GM23338 (cell line): ENCODE measurements around the gene CLDN6. TPM values are rescaled to one million over a fixed set of nuclear protein-coding genes. Genes with fewer than 3 reads are reported as not detected.
A peak's percentile ranks its signal among the peaks of the same experiment; 100 is the strongest.

Experiments
- ATAC-seq: fragments of 200-7000 bp; cut with Tn5 transposase; 3 replicates; pipeline ENCODE4 v1.9.1; 2020
- DNase-seq: peaks from one replicate; pipeline ENCODE4 v3.0.0-alpha.2; 2015; ENCODE audit warnings: low spot score
- H2AFZ ChIP-seq: fragments of 200-600 bp; sonication (generic); 2 replicates; pipeline ENCODE4 v1.8.0; 2016; ENCODE audit warnings: antibody characterized with exemption, mild to moderate bottlenecking, moderate library complexity
- H3F3A ChIP-seq: fragments of 200-600 bp; sonication (generic); replicated peaks from 2 replicates; pipeline ENCODE4 v1.8.0; 2017; ENCODE audit warnings: antibody characterized with exemption, mixed run types, low read depth
- H3K27ac ChIP-seq: fragments of 200-600 bp; sonication (generic); 2 replicates; pipeline ENCODE4 v1.6.1; 2016; ENCODE audit warnings: low read depth
- H3K27me3 ChIP-seq: fragments of 200-600 bp; sonication (generic); 2 replicates; pipeline ENCODE4 v1.8.0; 2016; ENCODE audit warnings: mild to moderate bottlenecking, mixed run types, moderate library complexity; ENCODE audit not compliant: insufficient read depth
- H3K36me3 ChIP-seq: fragments of 200-600 bp; sonication (generic); 2 replicates; pipeline ENCODE4 v1.8.0; 2016; ENCODE audit warnings: mild to moderate bottlenecking; ENCODE audit not compliant: insufficient read depth
- H3K4me1 ChIP-seq: fragments of 200-600 bp; sonication (generic); 2 replicates; pipeline ENCODE4 v1.8.0; 2016; ENCODE audit warnings: mild to moderate bottlenecking, moderate library complexity; ENCODE audit not compliant: insufficient read depth
- H3K4me2 ChIP-seq: fragments of 200-600 bp; sonication (generic); 2 replicates; pipeline ENCODE4 v1.7.1; 2017; ENCODE audit warnings: mixed run types
- H3K4me3 ChIP-seq: fragments of 200-600 bp; sonication (generic); 2 replicates; pipeline ENCODE4 v1.6.1; 2016; ENCODE audit warnings: mixed run types
- H3K79me2 ChIP-seq: fragments of 200-600 bp; sonication (generic); replicated peaks from 2 replicates; pipeline ENCODE4 v1.8.0; 2017; ENCODE audit warnings: mild to moderate bottlenecking; ENCODE audit not compliant: insufficient read depth
- H3K9me2 ChIP-seq: fragments of 200-600 bp; sonication (generic); 2 replicates; pipeline ENCODE4 v1.8.0; 2017; ENCODE audit not compliant: insufficient read depth
- H4K20me1 ChIP-seq: fragments of 200-600 bp; sonication (generic); replicated peaks from 2 replicates; pipeline ENCODE4 v1.8.0; 2017; ENCODE audit warnings: mild to moderate bottlenecking; ENCODE audit not compliant: insufficient read depth
- H3K27ac Mint-ChIP-seq: 2 replicates; pipeline ENCODE4 v1.8.0; 2020; ENCODE audit warnings: inconsistent platforms, mild to moderate bottlenecking, moderate library complexity, mixed read lengths
- H3K27me3 Mint-ChIP-seq: 3 replicates; pipeline ENCODE4 v1.8.0; 2022; ENCODE audit warnings: low read depth, mild to moderate bottlenecking, moderate library complexity, mixed read lengths, inconsistent platforms; ENCODE audit not compliant: insufficient read depth, poor library complexity
- H3K36me3 Mint-ChIP-seq: 3 replicates; pipeline ENCODE4 v1.8.0; 2021; ENCODE audit warnings: low read depth, mild to moderate bottlenecking, inconsistent platforms, moderate library complexity, mixed read lengths
- H3K4me1 Mint-ChIP-seq: 3 replicates; pipeline ENCODE4 v1.8.0; 2020; ENCODE audit warnings: mild to moderate bottlenecking, inconsistent platforms, mixed read lengths
- H3K4me3 Mint-ChIP-seq: 3 replicates; pipeline ENCODE4 v1.8.0; 2021; ENCODE audit warnings: moderate library complexity, mild to moderate bottlenecking, inconsistent platforms, mixed read lengths
- H3K9me3 Mint-ChIP-seq: 3 replicates; pipeline ENCODE4 v1.8.0; 2020; ENCODE audit warnings: moderate library complexity, mild to moderate bottlenecking, inconsistent platforms, mixed read lengths
- CREB1 ChIP-seq: fragments of 250-450 bp; sonication (Bioruptor Pico); IDR thresholded peaks from 2 replicates; pipeline ENCODE4 v1.5.0; 2020; ENCODE audit warnings: low read depth, mild to moderate bottlenecking, moderate library complexity
- EZH2 ChIP-seq: fragments of 200-600 bp; sonication (generic); IDR thresholded peaks from one replicate; pipeline ENCODE4 v1.8.0; 2017; ENCODE audit warnings: antibody characterized with exemption, mild to moderate bottlenecking, low read depth; ENCODE audit not compliant: unreplicated experiment
- EZH2phosphoT487 ChIP-seq: fragments of 200-600 bp; sonication (generic); IDR thresholded peaks from one replicate; pipeline ENCODE4 v1.8.1; 2018; ENCODE audit warnings: antibody characterized with exemption; ENCODE audit not compliant: unreplicated experiment
- NANOG ChIP-seq: IDR thresholded peaks from 2 replicates; pipeline ENCODE4 v1.6.1; 2016; ENCODE audit warnings: antibody characterized with exemption, borderline replicate concordance
- POLR2AphosphoS5 ChIP-seq: IDR thresholded peaks from 2 replicates; pipeline ENCODE4 v1.6.1; 2016; ENCODE audit warnings: antibody characterized with exemption, low read depth
- REST ChIP-seq: IDR thresholded peaks from one replicate; pipeline ENCODE4 v1.6.1; 2018; ENCODE audit warnings: antibody characterized with exemption; ENCODE audit not compliant: unreplicated experiment
- STAT1 ChIP-seq: IDR thresholded peaks from one replicate; pipeline ENCODE4 v1.6.1; 2016; ENCODE audit warnings: antibody characterized with exemption; ENCODE audit not compliant: unreplicated experiment
- ZNF114 ChIP-seq: fragments of 250-450 bp; sonication (Bioruptor Pico); IDR thresholded peaks from 2 replicates; pipeline ENCODE4 v1.5.0; 2020; ENCODE audit warnings: mild to moderate bottlenecking, moderate library complexity
- ZNF462 ChIP-seq: fragments of 250-450 bp; sonication (Bioruptor Pico); IDR thresholded peaks from 2 replicates; pipeline ENCODE4 v1.5.0; 2020; ENCODE audit warnings: mild to moderate bottlenecking, moderate library complexity
- polyA plus RNA-seq: library from polyadenylated mRNA; unstranded; fragments of >200 nt; fragmentation: Nextera tagmentation; extraction: Ambion mirVana; gene quantifications from 2 replicates; pipeline ENCODE4 v1.2.1, GENCODE V29; 2016
- total RNA-seq: library from RNA; depleted of rRNA; stranded (reverse); fragments of >200 nt; shearing (Covaris generic); gene quantifications from 2 replicates; pipeline ENCODE4 v1.2.3, GENCODE V29; 2014

Gene CLDN6
- total and polyA plus RNA-seq, 2 experiments from 2014 or later: 537 to 1,028 TPM

DNA sequence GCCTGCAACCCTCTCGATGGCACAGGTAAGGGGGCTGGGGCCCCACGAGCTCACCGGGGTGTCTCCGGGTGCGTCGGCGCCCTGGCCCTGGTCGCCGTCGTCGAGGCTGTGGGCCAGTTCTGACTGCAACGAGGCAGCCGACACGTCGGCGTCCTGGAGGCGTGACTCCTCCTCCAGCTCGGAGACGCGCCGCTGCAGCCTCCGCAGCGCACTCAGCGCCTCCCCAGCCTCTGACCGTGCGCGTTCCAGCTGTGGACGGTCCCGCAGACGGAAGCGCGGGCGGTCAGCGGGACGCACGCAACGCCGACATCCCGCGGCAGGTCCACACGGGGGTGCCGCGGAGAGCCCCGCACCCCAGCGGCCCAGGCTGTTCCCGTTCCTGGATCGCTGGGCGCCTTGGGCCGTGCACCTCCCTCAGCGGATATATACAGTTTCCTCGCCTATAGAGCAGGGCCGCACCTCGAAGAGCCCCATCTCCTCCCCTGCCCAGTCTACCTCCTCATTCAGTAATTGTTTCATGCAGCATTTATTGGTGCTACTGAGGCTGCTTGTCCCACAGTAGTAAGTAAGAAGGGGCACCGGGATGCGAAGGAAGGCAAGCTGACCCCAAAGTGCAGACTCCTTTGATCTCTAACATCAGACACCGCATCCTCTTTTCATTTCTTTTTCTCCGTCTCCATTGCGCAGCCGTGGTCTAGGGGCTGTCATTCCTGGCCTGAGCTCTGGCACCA is 11.7 kb upstream of the CLDN6 start:
- no peaks in the 10 kb centered on the region for H3K9me2 ChIP-seq
- H3K4me3 ChIP-seq: peak overlapping the region; percentile 17; the same call in 1 of the 2 replicates
- peaks cover 16% of the 10 kb centered on the region for H3K27me3 ChIP-seq
- H3K27me3 Mint-ChIP-seq: peaks cover 28% of the 10 kb centered on the region
- H3K27ac ChIP-seq: no peak overlapping the region
- H3K4me2 ChIP-seq: 0 out of 2 replicates have a peak overlapping the region, but pooled peaks have one; percentile 48
- H3K79me2 ChIP-seq: no peaks in the 10 kb centered on the region; the same call in 1 of the 2 replicates
- no peak overlapping the region for H3K27ac Mint-ChIP-seq
- no peaks in the 10 kb centered on the region for H3K36me3 ChIP-seq
- no peak overlapping the region for H2AFZ ChIP-seq
- peaks cover 48% of the 10 kb centered on the region for H3K36me3 Mint-ChIP-seq
- no peaks in the 10 kb centered on the region; the same call in 1 of the 3 replicates for H3K9me3 Mint-ChIP-seq
- H3K4me3 Mint-ChIP-seq: peak overlapping the region; percentile 25; the same call in 1 of the 3 replicates
- DNase-seq (peak; percentile 56), ATAC-seq (peak; percentile 2; the same call in 2 of the 3 replicates)
- peaks cover 27% of the 10 kb centered on the region for H3K4me1 ChIP-seq
- peaks cover 17% of the 10 kb centered on the region for H4K20me1 ChIP-seq
- peaks cover 45% of the 10 kb centered on the region for H3F3A ChIP-seq
- peaks cover 28% of the 10 kb centered on the region for H3K4me1 Mint-ChIP-seq
- TF ChIP-seq POLR2AphosphoS5 (0 out of 2 replicates have a peak, but pooled peaks have one; percentile 33), NANOG (no peak)

DNA sequence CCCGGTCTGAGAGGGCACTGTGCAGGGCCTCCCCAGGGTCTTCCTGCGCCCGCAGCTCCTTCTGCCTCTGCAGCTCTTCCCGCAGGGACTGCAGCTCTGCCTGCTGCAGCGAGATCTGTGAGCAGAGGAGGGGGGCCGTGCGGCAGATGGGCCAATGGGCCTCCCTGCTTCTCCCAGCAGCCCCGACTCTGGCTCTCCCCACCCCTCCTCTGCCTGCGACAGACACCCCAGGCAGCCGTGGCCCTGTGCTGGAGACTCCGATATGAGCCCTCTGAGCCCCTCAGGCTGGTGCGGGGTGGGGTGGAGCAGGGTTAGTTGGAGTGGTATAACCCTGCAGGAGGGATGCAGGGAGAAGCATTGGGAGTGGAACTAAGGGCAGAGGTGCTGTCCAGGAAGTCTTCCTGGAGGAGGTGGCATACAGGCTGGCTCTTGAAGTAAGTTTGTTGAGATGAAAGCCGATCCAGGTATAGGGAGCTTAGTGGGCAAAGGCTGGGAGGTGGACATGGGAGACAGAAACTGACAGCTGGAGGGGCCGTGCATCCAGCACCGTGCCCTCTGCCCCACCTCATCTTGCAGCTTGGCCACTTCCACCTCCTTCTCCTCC is 10.8 kb upstream of the CLDN6 start:
- Histone ChIP-seq H3K4me1 (peaks cover 27% of the 10 kb centered on the region), H2AFZ (no peak overlapping the region), H3K4me2 (peak overlapping the region; percentile 48), H3K4me3 (peak overlapping the region; percentile 17; the same call in 1 of the 2 replicates), H3K9me2 (no peaks in the 10 kb centered on the region), H3K79me2 (no peaks in the 10 kb centered on the region; the same call in 1 of the 2 replicates), H4K20me1 (peaks cover 21% of the 10 kb centered on the region), H3K27me3 (peaks cover 16% of the 10 kb centered on the region), H3K27ac (no peak overlapping the region), H3F3A (peaks cover 45% of the 10 kb centered on the region), H3K36me3 (no peaks in the 10 kb centered on the region)
- peak; percentile 42 for DNase-seq
- Mint-ChIP-seq H3K27me3 (peaks cover 31% of the 10 kb centered on the region), H3K4me3 (no peak overlapping the region), H3K4me1 (peaks cover 30% of the 10 kb centered on the region), H3K9me3 (no peaks in the 10 kb centered on the region; the same call in 1 of the 3 replicates), H3K36me3 (peaks cover 46% of the 10 kb centered on the region), H3K27ac (no peak overlapping the region)
- TF ChIP-seq REST (no peak), ZNF462 (CRISPR knock-in tag) (no peak), EZH2 (no peak), ZNF114 (CRISPR knock-in tag) (no peak), EZH2phosphoT487 (no peak), CREB1 (CRISPR knock-in tag) (no peak), STAT1 (no peak)
- no peak for ATAC-seq
